Stimulated activated memory B cell treated with anti-CD40 and anti-IgM and Interleukin-4, amounts not matched to agents 10 μg/mL and 1 μg/mL and 100 μg/mL, for 72 hours (primary cell): ENCODE results near the gene OAS2.
"Not testable (repeated sequence)": the region's sequence is repeated elsewhere in the genome, so short reads cannot be mapped to it uniquely, and the experiment has no call there.

Experiments
- ATAC-seq: fragments of 150-1000 bp; cut with Tn5 transposase; 2 replicates; pipeline ENCODE4 v1.10.0; 2021
- H3K27ac Mint-ChIP-seq: one replicate; pipeline ENCODE4 v1.8.0; 2022; ENCODE audit warnings: mild to moderate bottlenecking, mixed read lengths
- H3K27me3 Mint-ChIP-seq: one replicate; pipeline ENCODE4 v1.8.0; 2022; ENCODE audit warnings: mixed read lengths
- H3K36me3 Mint-ChIP-seq: one replicate; pipeline ENCODE4 v1.8.0; 2022; ENCODE audit warnings: mixed read lengths
- H3K4me1 Mint-ChIP-seq: one replicate; pipeline ENCODE4 v1.8.0; 2022; ENCODE audit warnings: mixed read lengths
- H3K4me3 Mint-ChIP-seq: one replicate; pipeline ENCODE4 v1.8.0; 2022; ENCODE audit warnings: mild to moderate bottlenecking, moderate library complexity, mixed read lengths
- H3K9me3 Mint-ChIP-seq: one replicate; pipeline ENCODE4 v1.8.0; 2022; ENCODE audit warnings: mixed read lengths

The OAS2 gene

DNA sequence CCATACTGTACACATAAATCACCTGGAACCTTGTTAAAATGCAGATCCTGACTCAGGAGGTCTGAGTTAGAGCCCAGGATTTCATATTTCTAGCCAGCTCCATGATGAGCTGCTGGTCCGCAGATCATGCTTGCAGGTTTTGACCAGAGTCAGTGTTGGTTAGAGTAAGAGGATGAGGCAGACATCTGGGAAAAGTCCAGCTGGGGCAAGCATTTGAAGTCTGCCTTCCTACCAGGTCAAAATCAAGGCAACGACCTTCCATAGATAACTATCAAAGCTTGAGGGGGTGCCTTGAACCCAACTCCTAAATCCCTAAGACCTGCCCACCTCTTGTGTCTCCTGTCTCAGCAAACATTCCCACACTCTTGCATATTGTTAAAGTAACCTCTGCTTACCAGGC lies 9.2 kb downstream of the OAS2 start:
- H3K4me3 Mint-ChIP-seq, result no peak overlapping the region
- H3K4me1 Mint-ChIP-seq, result peaks cover 43% of the 10 kb centered on the region
- peaks cover 86% of the 10 kb centered on the region for H3K36me3 Mint-ChIP-seq
- peaks cover 4% of the 10 kb centered on the region for H3K9me3 Mint-ChIP-seq
- ATAC-seq, result no peak
- H3K27me3 Mint-ChIP-seq, result no peaks in the 10 kb centered on the region
- peak overlapping the region; percentile 78 for H3K27ac Mint-ChIP-seq

DNA sequence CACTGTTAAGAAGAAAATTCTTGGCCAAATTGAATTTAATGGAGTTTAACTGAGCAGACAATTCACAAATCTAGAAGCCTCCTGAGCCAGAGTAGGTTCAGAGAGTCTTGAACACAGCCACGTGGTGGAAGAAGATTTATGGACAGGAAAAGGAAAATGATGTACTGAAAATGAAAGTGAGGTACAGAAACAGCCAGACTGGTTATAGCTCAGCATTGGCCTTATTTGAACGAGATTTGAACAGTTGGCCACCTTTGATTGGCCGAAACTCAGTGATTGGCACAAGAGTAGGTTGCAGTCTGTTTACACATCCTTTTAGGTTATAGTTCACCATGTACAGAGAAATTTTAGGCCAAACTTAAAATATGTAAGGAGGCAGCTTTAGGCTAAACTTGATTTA lies 9.9 kb downstream of the OAS2 start:
- H3K4me1 Mint-ChIP-seq, result peaks cover 36% of the 10 kb centered on the region
- H3K27ac Mint-ChIP-seq, result peak overlapping the region; percentile 78
- H3K4me3 Mint-ChIP-seq, result no peak overlapping the region
- H3K27me3 Mint-ChIP-seq, result no peaks in the 10 kb centered on the region
- ATAC-seq, result no peak
- peaks cover 81% of the 10 kb centered on the region for H3K36me3 Mint-ChIP-seq
- H3K9me3 Mint-ChIP-seq, result peaks cover 4% of the 10 kb centered on the region

DNA sequence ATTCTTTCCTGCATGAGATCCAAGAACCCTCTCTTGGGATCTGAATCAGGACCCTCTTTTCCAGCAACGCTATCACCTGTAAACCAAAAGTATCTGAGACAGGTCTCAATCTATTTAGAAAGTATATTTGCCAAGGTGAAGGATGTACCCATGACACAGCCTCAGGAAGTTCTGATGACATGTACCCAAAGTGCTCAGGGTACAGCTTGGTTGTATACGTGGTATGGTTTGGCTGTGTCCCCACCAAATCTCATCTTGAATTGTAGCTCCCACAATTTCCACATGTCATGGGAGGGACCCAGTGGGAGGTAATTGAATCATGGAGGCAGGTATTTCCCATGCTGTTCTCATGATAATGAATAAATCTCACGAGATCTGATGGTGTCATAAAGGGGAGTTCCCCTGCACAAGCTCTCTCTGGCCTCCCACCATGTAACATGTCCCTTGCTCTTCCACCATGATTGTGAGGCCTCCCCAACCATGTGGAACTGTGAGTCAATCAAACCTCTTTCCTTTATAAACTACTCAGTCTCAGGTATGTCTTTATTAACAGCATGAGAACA lies 10.6 kb downstream of the OAS2 start:
- not testable (repeated sequence) for H3K4me3 Mint-ChIP-seq, H3K9me3 Mint-ChIP-seq, ATAC-seq, H3K27me3 Mint-ChIP-seq
- Mint-ChIP-seq H3K27ac (peak overlapping the region; percentile 78), H3K36me3 (peaks cover 75% of the 10 kb centered on the region), H3K4me1 (peaks cover 31% of the 10 kb centered on the region)

DNA sequence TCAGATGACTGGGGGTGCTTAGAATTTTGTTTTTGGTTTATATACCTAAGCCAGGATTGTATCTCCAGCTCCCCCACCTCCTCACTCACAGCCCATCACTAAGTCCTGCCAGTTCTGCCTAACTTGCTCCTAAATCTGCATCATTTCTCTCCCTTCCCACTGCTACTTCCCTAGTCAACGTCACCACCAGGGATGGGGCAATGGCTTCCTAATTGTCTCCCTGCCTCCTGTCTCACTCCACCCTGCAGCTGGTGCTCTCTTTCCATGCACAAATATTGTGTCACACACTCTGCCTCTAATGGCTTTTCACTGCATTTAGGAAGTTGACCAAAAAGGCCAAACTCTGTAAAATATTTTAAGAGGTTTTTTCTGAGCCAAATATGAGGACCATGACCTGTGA lies 11.5 kb downstream of the OAS2 start:
- no peaks in the 10 kb centered on the region for H3K27me3 Mint-ChIP-seq
- H3K36me3 Mint-ChIP-seq, result peaks cover 68% of the 10 kb centered on the region
- H3K9me3 Mint-ChIP-seq, result no peaks in the 10 kb centered on the region
- ATAC-seq, result no peak
- no peak overlapping the region for H3K4me3 Mint-ChIP-seq
- peaks cover 24% of the 10 kb centered on the region for H3K4me1 Mint-ChIP-seq
- no peak overlapping the region for H3K27ac Mint-ChIP-seq

DNA sequence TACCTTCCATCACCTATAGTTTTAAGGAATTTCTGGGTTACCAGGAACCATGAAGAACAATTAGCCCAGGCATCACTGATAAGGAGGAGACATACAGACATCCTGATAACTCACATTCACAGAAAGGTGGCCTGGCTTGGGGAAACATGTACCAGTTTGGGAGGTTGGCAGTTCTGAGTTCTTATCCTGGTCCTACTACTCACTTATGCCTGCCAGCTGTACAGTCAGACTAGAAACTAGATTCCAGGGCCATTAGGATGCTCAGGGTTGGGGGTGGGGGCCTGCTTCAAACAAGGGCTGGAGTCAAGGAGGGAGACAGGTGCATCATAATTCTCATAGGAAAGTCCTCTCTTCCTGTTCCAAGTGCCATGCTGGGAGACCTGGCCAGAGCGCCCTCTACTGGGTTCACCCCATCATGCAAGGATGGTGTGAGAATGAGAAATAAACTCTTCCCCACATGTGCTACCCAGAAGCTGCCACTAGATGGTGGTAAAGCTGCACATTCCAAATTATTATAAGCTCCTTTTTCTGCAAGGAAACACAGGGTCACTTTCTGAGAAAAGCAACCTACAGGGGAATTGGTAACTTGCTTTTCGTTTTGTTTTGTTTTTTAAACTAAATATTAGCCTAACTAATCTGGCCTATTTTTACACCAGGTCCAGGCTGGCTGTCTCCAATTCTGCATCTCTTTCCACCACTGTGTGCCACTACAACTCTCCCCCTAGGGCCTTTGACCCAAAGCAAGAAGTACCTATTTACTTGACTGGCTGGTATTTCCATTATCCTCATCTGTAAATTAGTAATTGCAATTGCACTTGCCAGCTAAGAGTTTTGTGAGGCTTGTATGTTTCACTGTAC lies 14.5 kb downstream of the OAS2 start:
- H3K4me3 Mint-ChIP-seq, result no peak overlapping the region
- ATAC-seq, result peak; percentile 54
- peaks cover 73% of the 10 kb centered on the region for H3K36me3 Mint-ChIP-seq
- H3K27me3 Mint-ChIP-seq, result no peaks in the 10 kb centered on the region
- H3K9me3 Mint-ChIP-seq, result no peaks in the 10 kb centered on the region
- H3K4me1 Mint-ChIP-seq, result peaks cover 15% of the 10 kb centered on the region
- H3K27ac Mint-ChIP-seq, result peak overlapping the region; percentile 26

DNA sequence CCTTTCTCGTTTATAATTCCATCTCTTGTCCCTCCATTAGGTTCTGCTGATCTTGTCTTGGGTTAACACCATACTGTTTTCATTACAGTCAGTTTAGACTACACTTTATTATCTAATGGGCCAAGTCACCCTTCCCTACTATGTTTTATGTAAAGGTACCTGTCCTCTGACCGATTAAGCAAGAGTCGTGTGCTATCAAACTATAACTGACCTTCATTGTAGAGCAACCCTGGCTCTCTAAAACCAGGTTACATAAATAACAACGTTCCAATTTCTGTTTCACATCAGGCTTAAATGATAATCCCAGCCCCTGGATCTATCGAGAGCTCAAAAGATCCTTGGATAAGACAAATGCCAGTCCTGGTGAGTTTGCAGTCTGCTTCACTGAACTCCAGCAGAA lies 16.7 kb downstream of the OAS2 start:
- Mint-ChIP-seq H3K27ac (no peak overlapping the region), H3K4me3 (no peak overlapping the region), H3K36me3 (peaks cover 63% of the 10 kb centered on the region), H3K9me3 (peaks cover 4% of the 10 kb centered on the region), H3K4me1 (peaks cover 17% of the 10 kb centered on the region), H3K27me3 (no peaks in the 10 kb centered on the region)
- ATAC-seq, result no peak

DNA sequence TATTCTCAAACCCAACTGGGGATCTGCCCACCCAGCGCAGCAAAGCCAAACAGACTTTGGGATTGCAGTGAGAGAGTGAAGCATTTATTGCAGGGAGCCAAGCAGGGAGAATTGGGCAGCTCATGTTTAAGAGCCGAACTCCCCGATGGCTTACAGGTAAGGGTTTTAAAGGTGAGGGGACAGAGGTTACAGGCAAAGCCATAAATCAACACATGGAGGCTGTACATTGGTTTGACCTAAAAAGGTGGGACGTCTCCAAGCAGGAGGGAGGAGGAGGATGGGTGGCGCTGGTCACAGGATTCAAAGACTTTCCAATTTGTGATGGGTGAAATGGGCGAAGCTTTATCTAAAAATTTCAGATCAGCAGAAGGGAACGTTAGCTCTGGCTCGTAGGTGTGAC lies 18.2 kb downstream of the OAS2 start:
- peaks cover 4% of the 10 kb centered on the region for H3K9me3 Mint-ChIP-seq
- ATAC-seq, result no peak
- peaks cover 17% of the 10 kb centered on the region for H3K4me1 Mint-ChIP-seq
- no peak overlapping the region for H3K4me3 Mint-ChIP-seq
- H3K27ac Mint-ChIP-seq, result no peak overlapping the region
- peaks cover 50% of the 10 kb centered on the region for H3K36me3 Mint-ChIP-seq
- no peaks in the 10 kb centered on the region for H3K27me3 Mint-ChIP-seq

DNA sequence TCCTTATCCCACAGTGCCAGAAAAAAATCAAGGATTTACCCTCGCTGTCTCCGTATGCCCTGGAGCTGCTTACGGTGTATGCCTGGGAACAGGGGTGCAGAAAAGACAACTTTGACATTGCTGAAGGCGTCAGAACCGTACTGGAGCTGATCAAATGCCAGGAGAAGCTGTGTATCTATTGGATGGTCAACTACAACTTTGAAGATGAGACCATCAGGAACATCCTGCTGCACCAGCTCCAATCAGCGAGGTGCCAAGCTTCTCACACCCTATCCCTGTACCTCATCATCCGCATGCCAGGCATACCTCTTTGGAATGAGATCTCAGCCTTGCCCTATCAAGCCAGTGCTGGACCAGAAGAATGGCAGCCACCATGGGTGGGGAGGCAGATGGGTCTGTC lies 19.2 kb downstream of the OAS2 start:
- peaks cover 17% of the 10 kb centered on the region for H3K4me1 Mint-ChIP-seq
- no peak for ATAC-seq
- no peaks in the 10 kb centered on the region for H3K27me3 Mint-ChIP-seq
- no peak overlapping the region for H3K4me3 Mint-ChIP-seq
- peaks cover 4% of the 10 kb centered on the region for H3K9me3 Mint-ChIP-seq
- peaks cover 45% of the 10 kb centered on the region for H3K36me3 Mint-ChIP-seq
- H3K27ac Mint-ChIP-seq, result no peak overlapping the region

DNA sequence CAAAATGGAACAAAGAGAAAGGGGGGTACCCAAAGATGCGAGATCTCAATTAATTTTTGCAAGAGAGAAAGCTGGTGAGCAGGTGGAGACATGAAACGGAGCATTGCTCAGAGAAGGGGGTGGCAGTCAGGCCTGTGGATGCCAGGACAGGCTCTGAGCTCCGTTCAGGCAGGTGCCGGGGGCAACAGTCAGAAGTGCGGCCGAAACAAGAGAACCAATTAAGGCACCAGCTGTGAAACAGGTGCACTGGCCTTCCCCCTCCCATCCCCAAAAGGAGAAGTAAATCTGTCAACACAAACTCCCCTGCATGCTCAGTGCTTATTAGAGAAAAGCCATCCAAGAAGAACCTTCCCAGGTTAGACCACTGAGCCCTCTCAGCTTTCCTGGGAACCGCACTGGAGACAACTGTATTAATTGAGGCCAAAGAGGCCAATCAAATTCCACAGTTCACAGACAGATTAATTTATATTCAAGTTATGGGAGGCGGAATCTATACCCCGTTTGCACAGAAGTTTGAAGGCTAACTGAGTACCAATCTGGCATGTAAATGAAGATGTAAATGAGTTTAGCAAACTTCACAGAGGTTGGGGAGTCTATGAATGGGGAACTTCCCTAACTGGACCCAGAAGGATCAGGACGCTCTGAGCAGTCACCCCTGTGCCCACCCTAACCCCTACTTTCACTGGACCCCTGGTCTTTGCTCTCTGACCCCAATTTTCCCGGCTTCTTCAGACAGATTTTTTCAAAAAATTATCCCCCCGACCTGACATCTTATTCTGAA lies 20.9 kb downstream of the OAS2 start:
- peak; percentile 99 for ATAC-seq
- Mint-ChIP-seq H3K36me3 (peaks cover 62% of the 10 kb centered on the region), H3K27ac (peak overlapping the region; percentile 61), H3K4me1 (peaks cover 17% of the 10 kb centered on the region), H3K9me3 (peaks cover 4% of the 10 kb centered on the region), H3K27me3 (no peaks in the 10 kb centered on the region), H3K4me3 (no peak overlapping the region)

DNA sequence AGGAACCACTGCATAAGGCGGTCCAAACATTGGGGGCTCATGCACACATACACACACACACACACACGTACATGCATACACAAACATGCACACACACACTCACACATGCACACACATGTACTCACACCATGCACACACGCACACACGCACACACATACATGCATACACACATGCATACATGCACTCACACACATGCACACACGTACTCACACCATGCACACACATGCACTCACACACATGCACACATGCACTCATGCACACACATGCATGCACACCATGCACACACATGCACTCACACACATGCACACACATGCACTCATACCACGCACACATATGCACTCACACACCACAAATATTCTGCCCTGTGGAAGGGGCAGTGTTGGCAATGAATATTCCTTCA lies 22.1 kb downstream of the OAS2 start:
- Mint-ChIP-seq H3K27ac (no peak overlapping the region), H3K9me3 (peaks cover 4% of the 10 kb centered on the region)

DNA sequence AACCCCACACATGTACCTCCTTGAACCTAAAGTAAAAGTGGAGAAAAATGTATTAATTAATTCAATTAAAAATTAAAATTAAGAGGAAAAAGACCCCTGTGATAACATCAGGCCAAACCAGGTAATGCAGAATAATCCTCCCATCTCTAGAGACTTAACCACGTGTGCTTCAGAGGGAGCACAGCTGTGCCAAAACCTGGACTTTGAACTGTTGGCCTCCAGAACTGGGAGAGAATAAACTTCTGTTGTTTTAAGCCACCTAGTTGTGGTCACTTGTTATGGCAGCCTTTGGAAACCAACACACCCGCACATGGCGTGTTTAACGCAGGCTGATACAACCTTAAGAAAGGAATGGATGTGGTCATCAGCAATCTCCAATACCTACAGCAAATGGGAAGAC lies 23.8 kb downstream of the OAS2 start:
- peaks cover 17% of the 10 kb centered on the region for H3K4me1 Mint-ChIP-seq
- H3K4me3 Mint-ChIP-seq, result no peak overlapping the region
- no peak for ATAC-seq
- peaks cover 4% of the 10 kb centered on the region for H3K9me3 Mint-ChIP-seq
- H3K27ac Mint-ChIP-seq, result no peak overlapping the region
- peaks cover 58% of the 10 kb centered on the region for H3K36me3 Mint-ChIP-seq
- H3K27me3 Mint-ChIP-seq, result no peaks in the 10 kb centered on the region

More for the DNA sequence above, 22.1 kb downstream of the OAS2 start:
- peaks cover 62% of the 10 kb centered on the region for H3K36me3 Mint-ChIP-seq
- no peak for ATAC-seq
- H3K27me3 Mint-ChIP-seq, result no peaks in the 10 kb centered on the region
- no peak overlapping the region for H3K4me3 Mint-ChIP-seq
- peaks cover 17% of the 10 kb centered on the region for H3K4me1 Mint-ChIP-seq

DNA sequence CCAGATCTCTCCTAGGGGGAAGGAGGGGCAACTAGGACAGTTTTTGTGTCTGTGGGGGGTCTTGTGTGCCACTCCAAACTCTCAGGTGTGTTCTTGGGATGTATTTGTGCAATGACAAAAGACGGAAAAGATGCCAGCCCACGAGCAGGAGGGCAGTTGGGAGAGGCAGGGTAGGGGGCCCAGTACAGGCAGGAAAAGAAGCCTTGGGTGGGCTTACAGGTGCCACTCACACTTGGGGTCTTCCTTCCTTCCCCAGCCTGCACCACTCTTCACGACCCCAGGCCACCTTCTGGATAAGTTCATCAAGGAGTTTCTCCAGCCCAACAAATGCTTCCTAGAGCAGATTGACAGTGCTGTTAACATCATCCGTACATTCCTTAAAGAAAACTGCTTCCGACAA lies 24.4 kb downstream of the OAS2 start:
- Mint-ChIP-seq H3K4me1 (peaks cover 17% of the 10 kb centered on the region), H3K27me3 (no peaks in the 10 kb centered on the region), H3K36me3 (peaks cover 56% of the 10 kb centered on the region), H3K27ac (no peak overlapping the region), H3K9me3 (peaks cover 4% of the 10 kb centered on the region), H3K4me3 (no peak overlapping the region)
- ATAC-seq, result no peak

DNA sequence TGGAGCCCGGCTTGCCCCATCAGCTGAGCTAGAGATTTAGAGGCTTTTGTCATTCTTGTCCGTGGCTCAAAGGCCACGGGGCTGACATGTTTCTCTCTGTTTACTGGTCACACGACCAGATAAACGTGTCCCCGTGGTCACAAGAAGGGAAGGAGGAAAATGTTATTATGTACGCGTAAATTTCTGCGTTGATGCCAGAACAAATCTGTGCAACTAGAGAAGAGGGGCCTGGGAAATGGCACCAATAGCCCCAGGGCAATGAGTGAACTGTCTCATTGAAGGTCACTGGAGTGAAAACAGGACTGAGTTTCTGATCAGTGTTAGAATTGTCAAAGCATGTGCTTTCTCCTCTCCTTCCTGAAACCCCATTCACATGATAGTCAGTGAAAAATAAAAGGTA lies 25.3 kb downstream of the OAS2 start:
- H3K4me1 Mint-ChIP-seq, result peaks cover 13% of the 10 kb centered on the region
- H3K36me3 Mint-ChIP-seq, result peaks cover 54% of the 10 kb centered on the region
- no peak overlapping the region for H3K4me3 Mint-ChIP-seq
- peaks cover 1% of the 10 kb centered on the region for H3K9me3 Mint-ChIP-seq
- ATAC-seq, result no peak
- H3K27ac Mint-ChIP-seq, result no peak overlapping the region
- H3K27me3 Mint-ChIP-seq, result no peaks in the 10 kb centered on the region

DNA sequence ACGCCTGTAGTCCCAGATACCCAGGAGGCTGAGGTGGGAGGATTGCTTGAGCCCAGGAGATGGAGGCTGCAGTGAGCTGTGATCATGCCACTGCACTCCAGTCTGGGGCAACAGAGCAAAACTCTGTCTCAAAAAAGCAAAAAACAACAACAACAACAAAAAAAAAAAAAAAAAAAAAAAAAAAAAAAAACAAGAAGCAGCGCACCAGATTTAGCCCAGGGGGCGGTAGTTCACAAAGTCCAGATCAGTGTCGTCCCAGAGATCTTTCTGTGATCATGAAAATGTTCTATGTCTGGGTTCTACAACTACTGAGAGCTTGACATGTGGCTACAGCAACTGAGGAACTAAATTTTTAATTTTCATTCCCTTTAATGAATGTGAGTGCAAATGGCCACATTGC lies 27.4 kb downstream of the OAS2 start:
- Mint-ChIP-seq H3K27ac (no peak overlapping the region), H3K9me3 (peaks cover 4% of the 10 kb centered on the region), H3K27me3 (no peaks in the 10 kb centered on the region), H3K4me3 (no peak overlapping the region), H3K36me3 (peaks cover 72% of the 10 kb centered on the region), H3K4me1 (no peaks in the 10 kb centered on the region)
- no peak for ATAC-seq

DNA sequence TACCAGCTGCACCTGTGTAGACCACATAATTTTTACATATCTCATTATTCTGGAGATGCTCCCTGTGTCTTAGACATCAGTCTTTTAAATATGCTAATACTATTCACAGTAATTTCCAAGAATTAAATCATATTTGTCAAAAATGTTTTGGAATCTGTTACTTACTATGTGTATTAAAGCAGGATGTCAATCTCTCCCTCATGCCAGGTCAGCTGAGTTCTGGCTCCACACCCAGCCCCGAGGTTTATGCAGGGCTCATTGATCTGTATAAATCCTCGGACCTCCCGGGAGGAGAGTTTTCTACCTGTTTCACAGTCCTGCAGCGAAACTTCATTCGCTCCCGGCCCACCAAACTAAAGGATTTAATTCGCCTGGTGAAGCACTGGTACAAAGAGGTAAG lies 27.9 kb downstream of the OAS2 start:
- Mint-ChIP-seq H3K27ac (no peak overlapping the region), H3K4me3 (no peak overlapping the region), H3K36me3 (peaks cover 76% of the 10 kb centered on the region), H3K27me3 (no peaks in the 10 kb centered on the region), H3K4me1 (no peaks in the 10 kb centered on the region), H3K9me3 (peaks cover 7% of the 10 kb centered on the region)
- no peak for ATAC-seq
